Measurements from ENCODE around the gene TTYH3.

DNA sequence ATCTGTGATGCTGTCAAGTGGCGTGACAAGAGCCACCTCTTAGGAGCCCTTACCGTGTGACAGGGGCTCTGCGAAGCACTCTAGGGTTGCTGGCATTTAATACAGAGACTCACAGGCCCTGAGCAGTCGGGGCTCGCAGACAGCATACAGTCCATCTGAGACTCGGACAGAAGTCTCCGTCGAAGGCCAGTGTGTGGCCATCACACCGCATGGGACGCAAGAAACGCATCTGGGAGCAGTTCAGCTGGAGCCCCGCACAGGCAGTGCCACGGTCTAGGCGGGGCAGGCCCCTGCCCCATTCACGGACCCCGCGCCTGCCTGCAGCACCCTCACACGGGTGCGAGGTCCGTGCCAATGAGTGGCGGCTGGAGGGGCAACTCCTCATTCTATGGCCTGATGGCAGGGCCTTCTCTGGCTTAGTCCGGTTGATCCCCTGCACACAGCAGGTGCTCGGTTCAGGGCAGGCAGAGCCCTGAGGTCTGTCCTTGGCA lies 39.4 kb upstream of the TTYH3 start:
- TF ChIP-seq EZH2 (IDR thresholded peaks at IDR 0.05) (no peak), POLR2AphosphoS5 (IDR thresholded peaks at IDR 0.05; ENCODE audit: borderline replicate concordance, low read depth, low read length) (no peak)

All from SK-N-MC (cell line).